Measurements from ENCODE around the gene DDI2. TPM values are rescaled to one million over a fixed set of nuclear protein-coding genes. Genes with fewer than 3 reads are reported as not detected.

The DDI2 gene
- total and polyA plus RNA-seq, 10 of the 15 experiments (the other 5 are each of a cell fraction or from before 2014, with no cell fraction given), result 3.3 to 33.1 (median 11.6) TPM

- ChIA-PET SMC1A (ENCODE audit: uncharacterized antibody, unreplicated experiment) (interaction anchor here (1.4 to 1.6 kb wide), 2 partner anchors 14 to 28 kb away, joined by 4 read pairs; no protein-coding TSS in a partner anchor), RAD21 (ENCODE audit: unreplicated experiment) (no interaction called here), POLR2A (no interaction called here), CTCF (interaction anchor here (1.0 to 1.5 kb wide), 2 partner anchors 21 to 72 kb away, joined by 3 to 5 read pairs; no protein-coding TSS in a partner anchor)
- BruUV-seq (replicated peaks), result no TSS peak
- H3K4me3 ChIP-seq, result no peak overlapping the region
- ATAC-seq, result no peak
- no peaks in the 10 kb centered on the region for H3K4me1 ChIP-seq (ENCODE audit: control insufficient read depth, insufficient read depth, low read length)
- no peak for DNase-seq (ENCODE audit: low read depth, low spot score)
- no peaks in the 10 kb centered on the region for H3K36me3 ChIP-seq (ENCODE audit: control insufficient read depth in 2 of 2, insufficient read depth in 2 of 2, low read length in 1 of 2)
- H3K27me3 ChIP-seq (replicated peaks in 1 of 2; ENCODE audit: control insufficient read depth in 2 of 2, insufficient read depth in 2 of 2, low read length in 1 of 2), result no peaks in the 10 kb centered on the region
- in situ Hi-C loops (cut with MboI) (no loop called here), intact Hi-C loops (cut with micrococcal nuclease; ENCODE audit: unreplicated experiment) (no loop called here)
- H3K27ac ChIP-seq (ENCODE audit: control insufficient read depth, insufficient read depth), result no peak overlapping the region
- no peaks in the 10 kb centered on the region for H4K20me1 ChIP-seq (ENCODE audit: control insufficient read depth, insufficient read depth)
- H3K9me3 ChIP-seq (replicated peaks; ENCODE audit: control insufficient read depth, insufficient read depth, low read length), result no peaks in the 10 kb centered on the region
- 95% methylated on average over 10 of the region's 10 CpGs for WGBS (ENCODE audit: insufficient coverage, insufficient replicate concordance, low lambda C conversion rate, missing lambda C conversion rate)
- FAIRE-seq, result no peak
- no peak overlapping the region for H3K9ac ChIP-seq (ENCODE audit: control insufficient read depth, insufficient read depth, low read length)
- no peak overlapping the region for H2AFZ ChIP-seq (ENCODE audit: control insufficient read depth, low read depth, low read length)
- H3K79me2 ChIP-seq (ENCODE audit: control insufficient read depth, insufficient read depth, low read length), result no peaks in the 10 kb centered on the region
- H3K4me2 ChIP-seq (ENCODE audit: control insufficient read depth, insufficient read depth), result no peak overlapping the region
- TF ChIP-seq SREBF2 (IDR thresholded peaks at IDR 0.05; ENCODE audit: low read length) (no peak), SP1 (IDR thresholded peaks at IDR 0.05; ENCODE audit: low read depth, low read length) (no peak)
Observed at GRCh38 chr1:15669074-15669473, 51.8 kb downstream of the DDI2 start.

- Histone ChIP-seq H3K4me2 (ENCODE audit: control insufficient read depth, insufficient read depth) (no peak overlapping the region), H3K4me3 (no peak overlapping the region), H4K20me1 (ENCODE audit: control insufficient read depth, insufficient read depth) (no peaks in the 10 kb centered on the region), H3K9ac (ENCODE audit: control insufficient read depth, insufficient read depth, low read length) (no peak overlapping the region), H2AFZ (ENCODE audit: control insufficient read depth, low read depth, low read length) (no peak overlapping the region), H3K27me3 (replicated peaks in 1 of 2; ENCODE audit: control insufficient read depth in 2 of 2, insufficient read depth in 2 of 2, low read length in 1 of 2) (no peaks in the 10 kb centered on the region), H3K27ac (ENCODE audit: control insufficient read depth, insufficient read depth) (no peak overlapping the region), H3K9me3 (replicated peaks; ENCODE audit: control insufficient read depth, insufficient read depth, low read length) (no peaks in the 10 kb centered on the region), H3K4me1 (ENCODE audit: control insufficient read depth, insufficient read depth, low read length) (no peaks in the 10 kb centered on the region), H3K79me2 (ENCODE audit: control insufficient read depth, insufficient read depth, low read length) (no peaks in the 10 kb centered on the region), H3K36me3 (ENCODE audit: control insufficient read depth in 2 of 2, insufficient read depth in 2 of 2, low read length in 1 of 2) (no peaks in the 10 kb centered on the region)
- no TSS peak for BruUV-seq (replicated peaks)
- no peak for ATAC-seq
- POLR2A ChIA-PET, result no interaction called here
- SMC1A ChIA-PET (ENCODE audit: uncharacterized antibody, unreplicated experiment), result interaction anchor here (0.8 to 1.6 kb wide), 3 partner anchors 15 to 41 kb away, joined by 3 to 4 read pairs (median 4); no protein-coding TSS in a partner anchor
- intact Hi-C loops (cut with micrococcal nuclease; ENCODE audit: unreplicated experiment) (no loop called here), in situ Hi-C loops (cut with MboI) (no loop called here)
- RAD21 ChIA-PET (ENCODE audit: unreplicated experiment), result no interaction called here
- WGBS (ENCODE audit: insufficient coverage, insufficient replicate concordance, low lambda C conversion rate, missing lambda C conversion rate), result 90% methylated on average over 4 of the region's 4 CpGs
- no peak for DNase-seq (ENCODE audit: low read depth, low spot score)
- CTCF ChIA-PET, result interaction anchor here (1.5 kb wide), 1 partner anchor 72 kb away, joined by 5 read pairs; no protein-coding TSS in a partner anchor
- no peak for FAIRE-seq
- TF ChIP-seq E2F8 (IDR thresholded peaks at IDR 0.05; ENCODE audit: low read depth, partially characterized antibody) (no peak), CHD2 (IDR thresholded peaks at IDR 0.05; ENCODE audit: borderline replicate concordance, low read depth, low read length) (no peak), DPF2 (IDR thresholded peaks at IDR 0.05) (no peak), PML (IDR thresholded peaks at IDR 0.05; ENCODE audit: low read length) (no peak), SKIL (IDR thresholded peaks at IDR 0.05; ENCODE audit: low read depth, poor library complexity, severe bottlenecking) (no peak), ZNF622 (IDR thresholded peaks at IDR 0.05) (no peak), CBFB (IDR thresholded peaks at IDR 0.05; ENCODE audit: low read depth) (no peak), CEBPB (IDR thresholded peaks at IDR 0.05; ENCODE audit: borderline replicate concordance in 1 of 2, low read depth in 2 of 2, low read length in 2 of 2) (no peak), PKNOX1 (IDR thresholded peaks at IDR 0.05) (no peak), IKZF2 (IDR thresholded peaks at IDR 0.05) (no peak), SIX5 (IDR thresholded peaks at IDR 0.05; ENCODE audit: low read depth, low read length, severe bottlenecking) (no peak)
Observed at GRCh38 chr1:15669864-15670263, 52.6 kb downstream of the DDI2 start.

All from GM12878 (cell line).